HepG2 (cell line): ENCODE data around the gene SLC12A3. TPM values are rescaled to one million over a fixed set of nuclear protein-coding genes. Genes with fewer than 3 reads are reported as not detected.
A peak's percentile ranks its signal among the peaks of the same experiment; 100 is the strongest.

ENCODE experiments used
- AHR ChIP-seq: IDR thresholded peaks from 2 replicates; pipeline ENCODE4 v1.6.1; 2018; ENCODE audit warnings: missing genetic modification reagents, missing compliant biosample characterization
- ARNT ChIP-seq: fragments of 450-650 bp; IDR thresholded peaks from 2 replicates; pipeline ENCODE4 v1.6.1; 2017
- BRD4 ChIP-seq: sonication (generic); formaldehyde crosslinking; IDR thresholded peaks from 2 replicates; pipeline ENCODE4 v1.4.0; 2020; ENCODE audit warnings: missing genetic modification reagents
- CCDC6 ChIP-seq: sonication (generic); formaldehyde crosslinking; IDR thresholded peaks from 2 replicates; pipeline ENCODE4 v1.8.1; 2022; ENCODE audit warnings: mild to moderate bottlenecking, missing genetic modification reagents, moderate library complexity
- ELF1 ChIP-seq: sonication (generic); formaldehyde crosslinking; IDR thresholded peaks from 2 replicates; pipeline ENCODE4 v1.4.0; 2020; ENCODE audit warnings: missing genetic modification reagents
- ESRRA ChIP-seq: sonication (generic); formaldehyde crosslinking; IDR thresholded peaks from 2 replicates; pipeline ENCODE4 v1.5.1; 2020; ENCODE audit warnings: mild to moderate bottlenecking, low read depth, missing genetic modification reagents
- FLYWCH1 ChIP-seq: sonication (generic); formaldehyde crosslinking; IDR thresholded peaks from 2 replicates; pipeline ENCODE4 v1.8.1; 2023; ENCODE audit warnings: mild to moderate bottlenecking, missing genetic modification reagents
- MED13 ChIP-seq: sonication (generic); formaldehyde crosslinking; IDR thresholded peaks from 2 replicates; pipeline ENCODE4 v1.5.0; 2020; ENCODE audit warnings: missing genetic modification reagents
- NFYC ChIP-seq: IDR thresholded peaks from 2 replicates; pipeline ENCODE4 v1.6.1; 2016; ENCODE audit warnings: missing genetic modification reagents, missing compliant biosample characterization
- RAD21 ChIP-seq: fragments of 450-650 bp; formaldehyde crosslinking; IDR thresholded peaks from 2 replicates; pipeline ENCODE4 v1.5.0; 2020; ENCODE audit warnings: mild to moderate bottlenecking
- RNF2 ChIP-seq: fragments of 450-650 bp; conservative IDR thresholded peaks from 2 replicates; pipeline ENCODE4 v1.6.1; 2016; ENCODE audit warnings: low read depth
- SRY ChIP-seq: sonication (generic); formaldehyde crosslinking; IDR thresholded peaks from 2 replicates; pipeline ENCODE4 v1.8.0; 2022; ENCODE audit warnings: mild to moderate bottlenecking, missing genetic modification reagents
- ZMAT3 ChIP-seq: sonication (generic); formaldehyde crosslinking; conservative IDR thresholded peaks from 2 replicates; pipeline ENCODE4 v1.7.0; 2021; ENCODE audit warnings: missing genetic modification reagents
- ZNF292 ChIP-seq: sonication (generic); formaldehyde crosslinking; IDR thresholded peaks from 2 replicates; pipeline ENCODE4 v1.8.1; 2022; ENCODE audit warnings: mild to moderate bottlenecking, low read depth, missing genetic modification reagents, borderline replicate concordance
- ZNF782 ChIP-seq: sonication (generic); formaldehyde crosslinking; IDR thresholded peaks from 2 replicates; pipeline ENCODE4 v1.4.0; 2020; ENCODE audit warnings: missing genetic modification reagents, mild to moderate bottlenecking, borderline replicate concordance
- ZNF816 ChIP-seq: sonication (generic); formaldehyde crosslinking; IDR thresholded peaks from 2 replicates; pipeline ENCODE4 v1.8.0; 2022; ENCODE audit warnings: missing genetic modification reagents, mild to moderate bottlenecking, borderline replicate concordance
- ZNF850 ChIP-seq: sonication (generic); formaldehyde crosslinking; conservative IDR thresholded peaks from 2 replicates; pipeline ENCODE4 v1.9.0; 2021; ENCODE audit warnings: mild to moderate bottlenecking, missing genetic modification reagents
- ZZZ3 ChIP-seq: sonication (generic); formaldehyde crosslinking; IDR thresholded peaks from 2 replicates; pipeline ENCODE4 v1.4.0; 2020; ENCODE audit warnings: missing genetic modification reagents, mild to moderate bottlenecking, borderline replicate concordance
- polyA plus RNA-seq, 8 experiments: library from polyadenylated mRNA; depleted of rRNA in 3 of 8; stranded (reverse) in 7 of 8; unstranded in 1 of 8; fragments of >200 nt; fragmentation: Illumina TruSeq in 4 of 8; extraction: Trizol in 4 of 8; gene quantifications; 2 replicates each; pipeline versions ENCODE4 v1.2.1 to v1.2.3, GENCODE V29; 2011 to 2016; ENCODE audit warnings: low read depth in 4 of 8, missing spikeins in 1 of 8, mixed read lengths in 1 of 8; ENCODE audit not compliant: insufficient read depth in 1 of 8
- total RNA-seq, 5 experiments: library from RNA; depleted of rRNA; stranded (reverse); fragments of >200 nt; fragmentation: Illumina TruSeq; extraction: Trizol; gene quantifications; 2 replicates each; pipeline ENCODE4 v1.2.3, GENCODE V29; 2016; ENCODE audit warnings: low read depth in 1 of 5
- TF ChIP-seq, protein P1 (sequence below): sonication (generic); formaldehyde crosslinking; IDR thresholded peaks from 2 replicates; pipeline ENCODE4 v1.4.0; 2020; ENCODE audit warnings: missing genetic modification reagents, borderline replicate concordance
- TF ChIP-seq, protein P2 (sequence below): sonication (generic); formaldehyde crosslinking; IDR thresholded peaks from 2 replicates; pipeline ENCODE4 v1.5.1; 2020; ENCODE audit warnings: mild to moderate bottlenecking, missing genetic modification reagents, borderline replicate concordance

Gene SLC12A3
- total and polyA plus RNA-seq, 2 of the 13 experiments (the other 11 are each of a cell fraction or from before 2014, with no cell fraction given), result 6.2 TPM; not detected in 1

- 0 out of 2 replicates have a peak, but pooled peaks have one; percentile 70 for TF ChIP-seq SRY (CRISPR knock-in tag)
- no peak for TF ChIP-seq ARNT
- 0 out of 2 replicates have a peak, but pooled peaks have one; percentile 20 for TF ChIP-seq RNF2
- TF ChIP-seq BRD4 (CRISPR knock-in tag), result peak; percentile 88
- TF ChIP-seq FLYWCH1 (CRISPR knock-in tag), result peak; percentile 92; the same call in 1 of the 2 replicates
- peak; percentile 46; the same call in 1 of the 2 replicates for TF ChIP-seq ZZZ3
- 0 out of 2 replicates have a peak, but pooled peaks have one; percentile 0 for TF ChIP-seq ZNF292 (CRISPR knock-in tag)
- TF ChIP-seq MED13 (CRISPR knock-in tag), result 0 out of 2 replicates have a peak, but pooled peaks have one; percentile 4
- TF ChIP-seq CCDC6, result peak; percentile 95; the same call in 1 of the 2 replicates
- 0 out of 2 replicates have a peak, but pooled peaks have one; percentile 9 for TF ChIP-seq RAD21 (CRISPR knock-in tag)
- no peak for TF ChIP-seq NFYC (CRISPR knock-in tag)
- TF ChIP-seq ZNF816 (CRISPR knock-in tag), result peak; percentile 24
- TF ChIP-seq ZNF850 (CRISPR knock-in tag), result peak; percentile 34; the same call in 1 of the 2 replicates
- no peak for TF ChIP-seq ESRRA (CRISPR knock-in tag)
- TF ChIP-seq ZNF782 (CRISPR knock-in tag), result 0 out of 2 replicates have a peak, but pooled peaks have one; percentile 13
- TF ChIP-seq, protein P1, sequence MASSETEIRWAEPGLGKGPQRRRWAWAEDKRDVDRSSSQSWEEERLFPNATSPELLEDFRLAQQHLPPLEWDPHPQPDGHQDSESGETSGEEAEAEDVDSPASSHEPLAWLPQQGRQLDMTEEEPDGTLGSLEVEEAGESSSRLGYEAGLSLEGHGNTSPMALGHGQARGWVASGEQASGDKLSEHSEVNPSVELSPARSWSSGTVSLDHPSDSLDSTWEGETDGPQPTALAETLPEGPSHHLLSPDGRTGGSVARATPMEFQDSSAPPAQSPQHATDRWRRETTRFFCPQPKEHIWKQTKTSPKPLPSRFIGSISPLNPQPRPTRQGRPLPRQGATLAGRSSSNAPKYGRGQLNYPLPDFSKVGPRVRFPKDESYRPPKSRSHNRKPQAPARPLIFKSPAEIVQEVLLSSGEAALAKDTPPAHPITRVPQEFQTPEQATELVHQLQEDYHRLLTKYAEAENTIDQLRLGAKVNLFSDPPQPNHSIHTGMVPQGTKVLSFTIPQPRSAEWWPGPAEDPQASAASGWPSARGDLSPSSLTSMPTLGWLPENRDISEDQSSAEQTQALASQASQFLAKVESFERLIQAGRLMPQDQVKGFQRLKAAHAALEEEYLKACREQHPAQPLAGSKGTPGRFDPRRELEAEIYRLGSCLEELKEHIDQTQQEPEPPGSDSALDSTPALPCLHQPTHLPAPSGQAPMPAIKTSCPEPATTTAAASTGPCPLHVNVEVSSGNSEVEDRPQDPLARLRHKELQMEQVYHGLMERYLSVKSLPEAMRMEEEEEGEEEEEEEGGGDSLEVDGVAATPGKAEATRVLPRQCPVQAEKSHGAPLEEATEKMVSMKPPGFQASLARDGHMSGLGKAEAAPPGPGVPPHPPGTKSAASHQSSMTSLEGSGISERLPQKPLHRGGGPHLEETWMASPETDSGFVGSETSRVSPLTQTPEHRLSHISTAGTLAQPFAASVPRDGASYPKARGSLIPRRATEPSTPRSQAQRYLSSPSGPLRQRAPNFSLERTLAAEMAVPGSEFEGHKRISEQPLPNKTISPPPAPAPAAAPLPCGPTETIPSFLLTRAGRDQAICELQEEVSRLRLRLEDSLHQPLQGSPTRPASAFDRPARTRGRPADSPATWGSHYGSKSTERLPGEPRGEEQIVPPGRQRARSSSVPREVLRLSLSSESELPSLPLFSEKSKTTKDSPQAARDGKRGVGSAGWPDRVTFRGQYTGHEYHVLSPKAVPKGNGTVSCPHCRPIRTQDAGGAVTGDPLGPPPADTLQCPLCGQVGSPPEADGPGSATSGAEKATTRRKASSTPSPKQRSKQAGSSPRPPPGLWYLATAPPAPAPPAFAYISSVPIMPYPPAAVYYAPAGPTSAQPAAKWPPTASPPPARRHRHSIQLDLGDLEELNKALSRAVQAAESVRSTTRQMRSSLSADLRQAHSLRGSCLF (CRISPR knock-in tag), result peak; percentile 79; the same call in 1 of the 2 replicates
- 0 out of 2 replicates have a peak, but pooled peaks have one; percentile 69 for TF ChIP-seq ZMAT3 (CRISPR knock-in tag)
- no peak for TF ChIP-seq ELF1 (CRISPR knock-in tag)
- TF ChIP-seq, protein P2, sequence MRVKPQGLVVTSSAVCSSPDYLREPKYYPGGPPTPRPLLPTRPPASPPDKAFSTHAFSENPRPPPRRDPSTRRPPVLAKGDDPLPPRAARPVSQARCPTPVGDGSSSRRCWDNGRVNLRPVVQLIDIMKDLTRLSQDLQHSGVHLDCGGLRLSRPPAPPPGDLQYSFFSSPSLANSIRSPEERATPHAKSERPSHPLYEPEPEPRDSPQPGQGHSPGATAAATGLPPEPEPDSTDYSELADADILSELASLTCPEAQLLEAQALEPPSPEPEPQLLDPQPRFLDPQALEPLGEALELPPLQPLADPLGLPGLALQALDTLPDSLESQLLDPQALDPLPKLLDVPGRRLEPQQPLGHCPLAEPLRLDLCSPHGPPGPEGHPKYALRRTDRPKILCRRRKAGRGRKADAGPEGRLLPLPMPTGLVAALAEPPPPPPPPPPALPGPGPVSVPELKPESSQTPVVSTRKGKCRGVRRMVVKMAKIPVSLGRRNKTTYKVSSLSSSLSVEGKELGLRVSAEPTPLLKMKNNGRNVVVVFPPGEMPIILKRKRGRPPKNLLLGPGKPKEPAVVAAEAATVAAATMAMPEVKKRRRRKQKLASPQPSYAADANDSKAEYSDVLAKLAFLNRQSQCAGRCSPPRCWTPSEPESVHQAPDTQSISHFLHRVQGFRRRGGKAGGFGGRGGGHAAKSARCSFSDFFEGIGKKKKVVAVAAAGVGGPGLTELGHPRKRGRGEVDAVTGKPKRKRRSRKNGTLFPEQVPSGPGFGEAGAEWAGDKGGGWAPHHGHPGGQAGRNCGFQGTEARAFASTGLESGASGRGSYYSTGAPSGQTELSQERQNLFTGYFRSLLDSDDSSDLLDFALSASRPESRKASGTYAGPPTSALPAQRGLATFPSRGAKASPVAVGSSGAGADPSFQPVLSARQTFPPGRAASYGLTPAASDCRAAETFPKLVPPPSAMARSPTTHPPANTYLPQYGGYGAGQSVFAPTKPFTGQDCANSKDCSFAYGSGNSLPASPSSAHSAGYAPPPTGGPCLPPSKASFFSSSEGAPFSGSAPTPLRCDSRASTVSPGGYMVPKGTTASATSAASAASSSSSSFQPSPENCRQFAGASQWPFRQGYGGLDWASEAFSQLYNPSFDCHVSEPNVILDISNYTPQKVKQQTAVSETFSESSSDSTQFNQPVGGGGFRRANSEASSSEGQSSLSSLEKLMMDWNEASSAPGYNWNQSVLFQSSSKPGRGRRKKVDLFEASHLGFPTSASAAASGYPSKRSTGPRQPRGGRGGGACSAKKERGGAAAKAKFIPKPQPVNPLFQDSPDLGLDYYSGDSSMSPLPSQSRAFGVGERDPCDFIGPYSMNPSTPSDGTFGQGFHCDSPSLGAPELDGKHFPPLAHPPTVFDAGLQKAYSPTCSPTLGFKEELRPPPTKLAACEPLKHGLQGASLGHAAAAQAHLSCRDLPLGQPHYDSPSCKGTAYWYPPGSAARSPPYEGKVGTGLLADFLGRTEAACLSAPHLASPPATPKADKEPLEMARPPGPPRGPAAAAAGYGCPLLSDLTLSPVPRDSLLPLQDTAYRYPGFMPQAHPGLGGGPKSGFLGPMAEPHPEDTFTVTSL, result peak; percentile 48; the same call in 1 of the 2 replicates
- 0 out of 2 replicates have a peak, but pooled peaks have one; percentile 4 for TF ChIP-seq AHR (CRISPR knock-in tag)
Observed at GRCh38 chr16:56931271-56931891, 66.4 kb downstream of the SLC12A3 start (continued).
